Smooth muscle cell (in vitro differentiated cells): ENCODE data around the gene VHLL. TPM values are rescaled to one million over a fixed set of nuclear protein-coding genes. Genes with fewer than 3 reads are reported as not detected.

Experiments
- DNase-seq: peaks from one replicate; lab custom pipeline; 2025; ENCODE audit not compliant: unreplicated experiment; lab: John Stamatoyannopoulos, UW
- H2AFZ ChIP-seq: fragments of 200-600 bp; sonication (generic); 2 replicates; pipeline ENCODE4 v1.6.0; 2016; ENCODE audit warnings: antibody characterized with exemption, low read depth, mild to moderate bottlenecking
- H3F3A ChIP-seq: fragments of 200-600 bp; sonication (generic); 2 replicates; pipeline ENCODE4 v1.6.0; 2017; ENCODE audit warnings: antibody characterized with exemption, low read depth
- H3K27ac ChIP-seq: fragments of 200-600 bp; sonication (generic); 2 replicates; pipeline ENCODE4 v1.5.1; 2016; ENCODE audit warnings: low read depth, mild to moderate bottlenecking
- H3K27me3 ChIP-seq: fragments of 200-600 bp; sonication (generic); 2 replicates; pipeline ENCODE4 v1.6.1; 2016; ENCODE audit warnings: low read depth, mild to moderate bottlenecking
- H3K36me3 ChIP-seq: fragments of 200-600 bp; sonication (generic); 2 replicates; pipeline ENCODE4 v1.5.1; 2016; ENCODE audit warnings: low read depth
- H3K4me1 ChIP-seq: fragments of 200-600 bp; sonication (generic); 2 replicates; pipeline ENCODE4 v1.5.1; 2016; ENCODE audit warnings: low read depth
- H3K4me2 ChIP-seq: fragments of 200-600 bp; sonication (generic); 2 replicates; pipeline ENCODE4 v1.6.0; 2016; ENCODE audit warnings: mild to moderate bottlenecking
- H3K4me3 ChIP-seq: fragments of 200-600 bp; sonication (generic); 2 replicates; pipeline ENCODE4 v1.5.1; 2016; ENCODE audit warnings: mild to moderate bottlenecking
- H3K79me2 ChIP-seq: fragments of 200-600 bp; sonication (generic); 2 replicates; pipeline ENCODE4 v1.6.0; 2016; ENCODE audit warnings: low read depth, mild to moderate bottlenecking
- H3K9ac ChIP-seq: fragments of 200-600 bp; sonication (generic); 2 replicates; pipeline ENCODE4 v1.6.0; 2016; ENCODE audit warnings: low read depth
- H3K9me3 ChIP-seq: fragments of 200-600 bp; sonication (generic); replicated peaks from 2 replicates; pipeline ENCODE4 v1.5.1; 2016; ENCODE audit warnings: low read depth
- H4K20me1 ChIP-seq: fragments of 200-600 bp; sonication (generic); 2 replicates; pipeline ENCODE4 v1.6.0; 2016; ENCODE audit warnings: low read depth
- WGBS: methylation state at CpG from one replicate; pipeline ENCODE4 v1.1.7; 2016; ENCODE audit warnings: low lambda C conversion rate; 5-methylcytosine and 5-hydroxymethylcytosine counted together
- polyA plus RNA-seq: library from polyadenylated mRNA; unstranded; fragments of >200 nt; fragmentation: Nextera tagmentation; extraction: Ambion mirVana; gene quantifications from 2 replicates; pipeline ENCODE4 v1.2.1, GENCODE V29; 2016
- total RNA-seq: library from RNA; depleted of rRNA; stranded (reverse); fragments of >200 nt; gene quantifications from 2 replicates; pipeline ENCODE4 v1.2.3, GENCODE V29; 2014
- TF ChIP-seq, protein P1 (sequence below): fragments of 200-600 bp; sonication (generic); IDR thresholded peaks from 2 replicates; pipeline ENCODE4 v1.5.1; 2017; ENCODE audit warnings: borderline replicate concordance, mild to moderate bottlenecking, antibody characterized with exemption; ENCODE audit not compliant: insufficient read depth, poor library complexity, severe bottlenecking

VHLL gene
- total and polyA plus RNA-seq, 2 experiments from 2014 or later, result not detected

DNA sequence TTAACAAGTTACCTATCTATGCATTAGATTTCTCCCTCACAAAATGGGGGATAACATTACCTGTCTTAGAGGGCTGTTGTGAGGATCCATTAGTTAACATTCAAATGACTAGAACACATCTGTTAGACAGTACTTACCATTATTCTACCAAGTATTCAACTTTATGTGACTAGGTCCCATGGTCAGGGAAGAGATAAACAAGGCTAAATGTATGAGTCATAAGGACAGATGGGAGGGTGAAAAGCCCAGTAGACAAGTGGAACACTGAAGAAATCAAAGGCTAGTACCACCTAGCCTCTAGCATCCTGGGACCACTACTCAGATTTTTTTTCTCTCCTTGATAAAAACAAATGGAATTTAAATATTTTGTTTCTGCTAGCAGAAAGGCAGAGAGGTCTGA is 9.0 kb upstream of the VHLL start:
- Histone ChIP-seq H4K20me1 (peaks cover 6% of the 10 kb centered on the region), H3K36me3 (peaks cover 16% of the 10 kb centered on the region), H3K4me2 (no peak overlapping the region), H3K9ac (no peak overlapping the region), H3F3A (no peaks in the 10 kb centered on the region), H2AFZ (no peak overlapping the region), H3K27me3 (no peaks in the 10 kb centered on the region), H3K9me3 (no peaks in the 10 kb centered on the region), H3K4me1 (no peaks in the 10 kb centered on the region), H3K27ac (no peak overlapping the region), H3K79me2 (no peaks in the 10 kb centered on the region), H3K4me3 (no peak overlapping the region)
- TF ChIP-seq, protein P1, sequence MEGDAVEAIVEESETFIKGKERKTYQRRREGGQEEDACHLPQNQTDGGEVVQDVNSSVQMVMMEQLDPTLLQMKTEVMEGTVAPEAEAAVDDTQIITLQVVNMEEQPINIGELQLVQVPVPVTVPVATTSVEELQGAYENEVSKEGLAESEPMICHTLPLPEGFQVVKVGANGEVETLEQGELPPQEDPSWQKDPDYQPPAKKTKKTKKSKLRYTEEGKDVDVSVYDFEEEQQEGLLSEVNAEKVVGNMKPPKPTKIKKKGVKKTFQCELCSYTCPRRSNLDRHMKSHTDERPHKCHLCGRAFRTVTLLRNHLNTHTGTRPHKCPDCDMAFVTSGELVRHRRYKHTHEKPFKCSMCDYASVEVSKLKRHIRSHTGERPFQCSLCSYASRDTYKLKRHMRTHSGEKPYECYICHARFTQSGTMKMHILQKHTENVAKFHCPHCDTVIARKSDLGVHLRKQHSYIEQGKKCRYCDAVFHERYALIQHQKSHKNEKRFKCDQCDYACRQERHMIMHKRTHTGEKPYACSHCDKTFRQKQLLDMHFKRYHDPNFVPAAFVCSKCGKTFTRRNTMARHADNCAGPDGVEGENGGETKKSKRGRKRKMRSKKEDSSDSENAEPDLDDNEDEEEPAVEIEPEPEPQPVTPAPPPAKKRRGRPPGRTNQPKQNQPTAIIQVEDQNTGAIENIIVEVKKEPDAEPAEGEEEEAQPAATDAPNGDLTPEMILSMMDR, result no peak
- no peak for DNase-seq

DNA sequence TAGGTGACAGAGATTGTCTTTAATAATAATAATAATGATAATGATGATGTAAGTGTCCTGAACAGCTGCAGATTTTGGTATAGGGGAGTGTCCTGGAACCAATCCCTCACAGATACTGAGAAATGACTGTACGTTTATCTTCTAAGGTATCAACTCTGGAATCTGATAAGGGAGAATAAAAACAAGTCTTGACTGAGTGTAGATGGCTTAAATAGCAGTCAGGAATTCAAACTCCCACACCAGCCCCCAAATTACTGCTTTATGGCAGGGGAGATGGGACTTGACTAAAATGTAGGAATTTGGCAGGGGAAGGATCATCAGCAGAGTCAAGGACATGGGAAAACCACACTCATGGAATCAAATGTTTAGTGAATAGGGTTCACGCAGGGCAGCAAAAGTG is 6.1 kb upstream of the VHLL start:
- Histone ChIP-seq H3F3A (no peaks in the 10 kb centered on the region), H3K4me2 (no peak overlapping the region), H3K9ac (no peak overlapping the region), H3K36me3 (no peaks in the 10 kb centered on the region), H3K27me3 (no peaks in the 10 kb centered on the region), H3K4me1 (no peaks in the 10 kb centered on the region), H4K20me1 (peaks cover 6% of the 10 kb centered on the region), H3K4me3 (no peak overlapping the region), H3K79me2 (no peaks in the 10 kb centered on the region), H3K27ac (no peak overlapping the region), H3K9me3 (no peaks in the 10 kb centered on the region), H2AFZ (no peak overlapping the region)
- no peak for DNase-seq
- 83% methylated on average over 2 of the region's 2 CpGs for WGBS
- TF ChIP-seq, protein P1, result no peak

DNA sequence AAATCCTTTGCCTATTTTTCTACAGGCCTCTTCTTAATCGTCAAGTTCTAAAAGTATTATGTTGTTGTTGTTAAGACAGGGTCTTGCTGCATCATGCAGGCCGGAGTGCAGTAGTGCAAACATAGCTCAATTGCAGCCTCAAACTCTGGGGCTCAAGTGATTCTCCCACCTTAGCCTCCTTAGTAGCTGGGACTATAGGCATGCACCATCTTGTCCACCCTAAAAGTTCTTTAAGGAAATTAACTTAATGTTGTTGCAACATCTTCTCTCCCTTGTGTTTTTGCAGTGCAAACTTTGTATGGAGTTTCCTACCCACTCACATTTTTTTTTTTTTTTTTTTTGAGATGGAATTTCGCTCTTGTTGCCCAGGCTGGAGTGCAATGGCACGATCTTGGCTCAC is 4.1 kb upstream of the VHLL start:
- no peaks in the 10 kb centered on the region for H3K4me1 ChIP-seq
- H3K9ac ChIP-seq, result no peak overlapping the region
- H2AFZ ChIP-seq, result no peak overlapping the region
- H3K79me2 ChIP-seq, result no peaks in the 10 kb centered on the region
- H3K4me2 ChIP-seq, result no peak overlapping the region
- H4K20me1 ChIP-seq, result peaks cover 5% of the 10 kb centered on the region
- no peak overlapping the region for H3K27ac ChIP-seq
- DNase-seq, result no peak
- TF ChIP-seq, protein P1, result no peak
- 98% methylated on average over 3 of the region's 4 CpGs for WGBS
- no peaks in the 10 kb centered on the region for H3K27me3 ChIP-seq
- H3F3A ChIP-seq, result no peaks in the 10 kb centered on the region
- no peak overlapping the region for H3K4me3 ChIP-seq
- H3K36me3 ChIP-seq, result no peaks in the 10 kb centered on the region
- no peaks in the 10 kb centered on the region for H3K9me3 ChIP-seq

DNA sequence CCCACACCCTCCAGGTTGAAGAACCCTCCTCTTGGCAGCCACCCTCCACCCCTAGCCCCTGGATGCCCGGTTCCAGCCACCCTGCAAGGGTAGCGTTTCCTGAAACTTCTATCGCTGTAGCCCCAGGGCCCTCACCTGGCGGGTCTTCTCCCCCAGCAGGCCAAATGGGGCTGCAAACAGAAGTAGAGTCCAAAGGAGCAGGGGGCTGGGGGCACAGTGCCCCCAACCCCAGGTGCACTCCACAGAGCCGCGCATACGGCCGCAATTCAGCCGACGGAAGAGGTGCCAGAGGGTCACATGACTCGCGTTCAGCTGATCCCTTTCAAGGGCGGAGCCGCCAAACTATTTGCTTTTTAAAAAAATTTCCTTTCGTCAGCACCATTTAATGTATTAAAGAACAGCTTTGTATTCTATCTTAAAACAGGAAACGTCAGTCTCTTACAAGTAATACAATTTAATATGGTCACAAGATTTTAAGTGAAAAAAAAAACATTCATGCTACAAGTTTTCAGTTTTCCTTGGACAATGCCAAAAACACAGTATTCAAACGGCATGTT is 3.6 kb downstream of the VHLL start, which contains the start of gene GLMP:
Gene GLMP, minus strand, starts transcription at position 289 of the 557 bp plus-strand sequence. Its CDS starts 34 bp downstream, at position 255.
- peak within 1 kb of the TSS; percentile 88 for H3K4me3 ChIP-seq
- peak within 1 kb of the TSS; percentile 89 for H3K9ac ChIP-seq
- DNase-seq, result no peak
- H3K27me3 ChIP-seq, result no peaks in the 10 kb centered on the region
- H3K36me3 ChIP-seq, result no peaks in the 10 kb centered on the region
- TF ChIP-seq, protein P1, result no peak
- 6% methylated on average over 17 of the region's 17 CpGs for WGBS
- H2AFZ ChIP-seq, result peak within 1 kb of the TSS; percentile 99
- H4K20me1 ChIP-seq, result no peaks in the 10 kb centered on the region
- peak within 1 kb of the TSS; percentile 100 for H3K4me2 ChIP-seq
- H3F3A ChIP-seq, result peaks cover 6% of the 10 kb centered on the region
- no peak within 1 kb of the TSS for H3K27ac ChIP-seq
- H3K4me1 ChIP-seq, result peaks cover 16% of the 10 kb centered on the region
- no peaks in the 10 kb centered on the region for H3K79me2 ChIP-seq
- H3K9me3 ChIP-seq, result no peaks in the 10 kb centered on the region
